ENCODE results near the gene RNF11.

RNF11 gene

DNA sequence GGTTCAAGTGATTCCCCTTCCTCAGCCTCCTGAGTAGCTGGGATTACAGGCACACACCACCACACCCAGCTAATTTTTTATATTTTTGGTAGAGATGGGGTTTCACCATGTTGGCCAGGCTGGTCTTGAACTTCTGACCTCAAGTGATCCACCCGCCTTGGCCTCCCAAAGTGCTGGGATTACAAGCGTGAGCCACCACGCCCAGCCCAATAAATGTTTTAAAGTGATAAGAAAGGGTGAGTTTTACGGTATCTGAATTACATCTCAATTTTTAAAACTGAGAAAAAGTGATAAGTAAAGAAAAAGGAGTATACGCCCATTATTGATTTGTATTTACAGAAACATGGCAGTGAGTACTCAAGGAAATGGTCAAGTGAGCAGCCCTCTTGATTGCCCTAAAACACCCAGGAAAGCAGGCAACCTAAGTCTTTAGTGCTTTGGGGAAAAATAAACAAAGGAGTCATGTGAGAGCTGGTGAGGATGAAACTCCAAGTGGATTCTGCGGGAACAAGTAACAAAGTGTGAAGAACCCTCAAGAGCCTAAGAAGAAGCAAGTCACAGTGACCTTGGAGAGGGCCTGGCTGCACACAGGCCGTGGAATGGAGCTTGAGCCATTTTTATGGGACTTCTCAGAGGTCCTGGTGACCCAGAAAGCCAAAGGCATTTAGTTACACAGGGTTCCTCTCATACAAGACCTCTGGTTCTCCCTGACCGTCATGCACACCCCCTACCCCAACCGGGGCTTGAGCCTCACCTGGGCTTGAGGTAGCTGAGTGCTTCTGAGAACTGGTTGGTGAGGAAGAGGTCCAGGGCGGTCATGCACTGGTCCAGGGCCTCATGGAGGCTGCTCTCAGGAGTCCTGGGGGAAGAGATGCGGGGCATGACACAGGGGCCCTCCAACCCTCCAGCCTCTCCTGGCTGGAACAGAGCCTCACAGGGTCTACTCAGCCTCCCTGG lies 85.2 kb downstream of the RNF11 start:
- DNase-seq = no peak

DNA sequence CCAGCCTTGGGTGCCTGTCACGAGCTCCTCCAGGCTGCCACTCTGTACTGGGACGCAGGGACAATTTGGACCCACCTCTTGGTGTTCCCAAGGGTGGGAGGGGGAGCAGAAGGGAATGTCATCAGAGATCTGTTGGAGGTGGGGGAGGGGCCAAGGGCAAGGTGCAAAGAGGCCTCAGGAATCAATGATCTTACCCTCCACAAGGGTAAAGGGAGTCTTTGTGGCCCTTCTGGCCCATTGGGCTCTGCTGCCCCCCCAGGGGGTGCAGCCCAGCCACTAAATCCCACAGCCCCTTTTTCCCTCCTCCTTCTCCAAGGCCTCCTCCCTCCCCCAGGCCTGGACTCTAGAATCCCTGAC lies 85.8 kb downstream of the RNF11 start:
- no peak for DNase-seq

DNA sequence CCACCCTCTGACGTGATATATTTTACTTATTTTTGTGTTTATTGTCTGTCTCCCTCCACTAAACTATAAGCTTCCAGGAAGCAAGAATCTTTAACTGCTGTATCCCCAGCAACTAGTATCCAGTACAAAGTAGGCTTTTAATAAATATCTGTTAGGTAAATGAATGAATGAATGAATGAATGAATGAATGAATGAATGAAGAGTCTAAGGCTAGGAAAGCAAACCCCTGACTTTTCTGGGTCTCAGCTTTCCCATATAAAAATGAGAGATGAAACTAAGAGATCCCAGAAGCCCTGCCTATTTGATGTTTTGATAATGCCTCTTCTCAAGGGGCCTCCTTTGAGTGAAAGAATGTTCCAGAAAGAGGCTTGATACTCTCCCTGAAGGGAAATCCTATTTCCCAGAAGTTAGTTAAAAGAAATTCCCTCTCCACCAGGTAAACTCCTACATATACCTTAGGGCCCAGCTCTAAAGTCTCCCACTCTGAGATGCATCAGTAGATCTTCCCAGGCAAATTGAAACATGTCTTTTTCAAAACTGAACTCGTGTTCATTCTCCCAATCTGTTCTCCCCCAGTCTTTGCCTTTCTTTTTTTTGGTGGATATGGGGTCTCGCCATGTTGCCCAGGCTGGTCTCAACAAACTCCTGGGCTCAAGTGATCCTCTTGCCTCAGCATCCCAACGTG lies 86.5 kb downstream of the RNF11 start:
- DNase-seq = no peak

All from NCI-H2081 (cell line).